Activated CD4-positive, CD25-positive, alpha-beta regulatory T cell treated with anti-CD3 and anti-CD28 coated beads, Interleukin-2, amount 50 U/mL, for 72 hours (primary cell): Measurements from ENCODE around the gene PLXNA2.

Experiments used
- DNase-seq: peaks from one replicate; pipeline ENCODE4 v3.0.0; 2021

The PLXNA2 gene

DNA sequence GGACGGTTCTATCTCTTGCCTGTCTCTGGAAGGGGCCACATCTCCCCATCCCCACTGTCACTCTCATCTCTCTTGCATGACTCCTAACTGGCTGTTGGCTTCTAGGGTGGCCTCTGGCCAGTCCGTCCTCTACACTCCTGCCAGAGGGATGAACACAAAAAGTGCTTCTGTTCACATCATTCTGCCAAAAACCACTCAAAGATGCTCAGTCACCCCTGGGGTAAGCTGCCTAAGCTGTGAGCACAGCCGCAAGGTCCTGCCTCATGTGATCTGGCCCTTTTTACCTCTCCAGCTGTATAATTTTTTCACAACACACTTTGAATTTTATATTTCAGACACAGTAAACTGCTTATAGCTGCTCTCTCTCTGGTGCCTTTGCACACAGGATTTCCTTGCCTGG lies 235.7 kb downstream of the PLXNA2 start:
- DNase-seq, result no peak

DNA sequence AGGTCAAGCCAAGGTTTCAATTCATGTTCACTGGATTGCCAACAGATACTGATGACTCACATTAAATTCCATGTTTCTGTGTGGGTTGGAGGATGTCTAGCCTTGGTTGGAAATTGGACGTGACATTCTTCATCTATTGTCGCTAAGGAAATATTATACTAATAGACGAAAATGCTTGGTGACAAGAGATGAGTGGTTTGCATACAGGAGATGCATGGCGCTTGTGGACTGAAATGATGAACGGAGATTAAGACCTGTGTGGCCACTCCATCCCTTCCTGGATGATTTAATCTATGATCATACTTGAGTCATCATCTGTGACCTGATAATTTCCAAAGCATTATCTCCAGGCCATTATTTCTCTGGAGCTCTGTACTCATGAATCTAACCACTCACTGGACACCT lies 236.2 kb downstream of the PLXNA2 start:
- DNase-seq, result no peak

DNA sequence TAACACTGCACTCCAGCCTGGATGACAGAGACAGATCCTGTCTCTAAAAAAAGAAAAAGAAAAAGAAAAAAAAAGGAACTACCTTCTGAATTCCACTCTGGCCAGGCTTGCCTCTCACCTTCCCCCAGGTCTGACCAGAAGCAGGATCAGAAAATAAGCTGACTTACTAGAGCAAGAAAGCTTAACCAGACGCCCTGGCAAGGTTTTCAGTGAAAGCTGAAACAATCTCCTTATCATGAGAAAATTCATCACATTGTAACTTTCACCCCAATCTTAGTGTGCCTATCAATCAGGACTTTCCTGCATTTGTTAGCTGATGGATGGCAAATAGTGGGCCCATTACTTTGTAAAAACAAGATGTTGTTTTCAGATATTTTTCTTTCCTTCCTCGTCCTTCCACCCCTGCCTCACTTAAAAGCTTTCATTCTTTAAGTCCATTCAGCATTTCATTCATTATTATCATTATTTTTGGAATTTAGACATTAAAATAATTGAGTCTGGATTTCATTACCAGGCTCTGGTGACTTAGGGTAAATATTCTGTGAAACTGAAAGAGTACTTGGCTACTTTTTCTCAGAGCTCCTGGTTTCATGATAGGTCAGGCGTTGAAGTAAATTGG lies 236.8 kb downstream of the PLXNA2 start:
- DNase-seq, result no peak

DNA sequence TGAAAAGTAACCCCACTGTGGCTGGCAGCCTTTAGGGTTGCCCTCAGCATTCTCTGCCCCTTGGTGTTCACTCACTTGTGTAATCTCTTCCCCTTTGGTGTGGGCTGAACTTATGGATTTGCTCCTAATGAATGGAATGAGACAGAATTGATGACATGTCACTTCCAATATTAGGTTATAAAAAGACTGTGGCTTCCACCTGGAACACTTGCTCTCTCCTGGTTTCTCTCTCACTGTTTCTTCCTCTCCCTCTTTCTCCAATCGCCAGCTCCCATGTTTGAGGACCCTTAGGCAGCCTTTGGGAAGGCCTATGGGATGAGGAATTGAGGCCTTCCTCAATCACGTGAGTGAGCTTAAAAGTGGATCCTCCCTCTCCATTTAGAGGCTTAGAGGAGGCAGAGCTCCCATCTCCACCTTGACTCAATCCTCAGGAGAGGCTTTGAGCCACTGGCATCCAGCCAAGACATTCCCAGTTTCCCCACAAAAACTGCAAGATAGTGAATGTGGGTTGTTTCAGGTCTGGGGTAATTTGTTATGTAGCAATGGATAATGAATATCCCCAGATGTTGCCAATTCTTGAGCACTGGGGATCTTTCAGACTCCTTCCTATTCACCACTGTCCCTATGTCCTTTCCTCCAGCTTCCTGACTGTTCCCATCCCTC lies 237.8 kb downstream of the PLXNA2 start:
- no peak for DNase-seq

DNA sequence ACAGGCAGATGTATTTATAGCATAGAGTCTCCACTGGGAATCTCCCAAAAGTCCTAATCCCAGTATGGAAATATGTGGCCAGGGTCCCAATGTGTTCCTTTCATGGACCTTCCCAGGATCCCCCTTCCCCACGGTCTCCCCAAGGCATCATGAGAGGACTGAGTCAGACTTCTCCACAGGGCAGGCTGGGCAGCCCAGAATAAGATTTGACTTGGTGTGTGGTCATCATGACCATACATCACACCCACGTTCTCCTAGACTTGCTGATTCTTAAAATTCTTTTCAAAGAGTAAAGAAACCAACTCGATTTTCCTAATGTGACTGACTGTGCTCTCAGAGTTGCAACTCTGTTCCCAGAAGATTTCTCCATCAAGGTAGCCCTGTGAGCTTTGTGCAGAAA lies 239.3 kb downstream of the PLXNA2 start:
- no peak for DNase-seq

DNA sequence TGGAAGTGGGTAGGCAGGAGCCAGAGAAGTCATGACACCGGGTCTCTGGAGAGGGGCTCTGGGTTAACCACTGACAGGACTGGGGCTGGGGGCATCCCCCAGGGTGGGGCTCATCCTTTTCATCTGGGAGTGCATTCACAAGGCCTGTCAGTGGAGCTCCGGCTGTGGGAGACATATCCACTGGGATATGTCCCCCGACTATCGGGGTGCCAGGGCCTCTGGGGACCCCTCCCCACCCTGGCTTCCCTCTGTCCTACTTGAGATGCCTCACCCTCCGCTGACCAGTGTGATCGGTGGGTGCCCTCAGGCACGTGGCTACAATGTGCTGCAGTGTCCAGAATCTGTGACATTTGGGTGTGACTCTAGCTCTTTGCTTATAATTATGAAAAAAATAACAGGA lies 240.9 kb downstream of the PLXNA2 start:
- DNase-seq, result no peak

DNA sequence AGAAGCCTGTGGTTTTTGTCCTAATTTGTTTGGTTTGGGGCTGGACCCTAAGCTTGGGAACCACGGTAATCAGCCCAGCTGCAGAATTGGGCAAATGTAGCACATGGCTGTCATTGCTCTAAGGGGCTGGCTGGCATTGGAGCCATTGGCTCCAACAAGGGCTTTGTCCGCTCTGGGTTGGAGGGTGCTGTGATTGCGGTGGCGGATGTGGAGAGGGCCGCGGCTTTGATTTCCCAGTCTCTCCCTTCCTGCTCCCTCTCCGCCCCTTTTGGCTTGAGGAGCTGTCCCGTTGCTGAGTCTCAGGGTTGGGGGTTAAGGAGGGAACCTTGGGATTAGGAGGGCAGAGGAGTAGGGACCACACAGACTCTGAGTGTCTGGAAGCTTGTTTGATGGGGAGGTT lies 241.5 kb downstream of the PLXNA2 start:
- DNase-seq, result no peak

DNA sequence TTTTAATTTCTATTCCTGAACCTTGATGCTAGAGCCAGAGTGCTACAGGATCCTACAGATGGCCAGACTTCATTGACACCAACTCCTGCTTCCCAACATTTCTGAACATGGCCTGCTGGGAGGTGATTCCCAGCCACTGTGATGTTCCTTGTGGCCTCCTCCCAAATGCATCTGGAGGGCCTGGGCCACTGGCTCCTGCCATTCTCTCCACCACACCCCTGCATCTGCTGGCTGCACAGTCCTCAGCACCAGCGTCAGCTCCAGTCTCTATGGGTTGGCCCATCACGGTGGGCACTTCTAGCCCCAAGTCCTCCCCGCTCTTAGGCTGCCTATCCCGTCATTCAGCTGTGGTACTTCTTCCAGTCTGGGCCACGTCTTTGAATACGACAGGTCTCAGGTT lies 242.1 kb downstream of the PLXNA2 start:
- no peak for DNase-seq

DNA sequence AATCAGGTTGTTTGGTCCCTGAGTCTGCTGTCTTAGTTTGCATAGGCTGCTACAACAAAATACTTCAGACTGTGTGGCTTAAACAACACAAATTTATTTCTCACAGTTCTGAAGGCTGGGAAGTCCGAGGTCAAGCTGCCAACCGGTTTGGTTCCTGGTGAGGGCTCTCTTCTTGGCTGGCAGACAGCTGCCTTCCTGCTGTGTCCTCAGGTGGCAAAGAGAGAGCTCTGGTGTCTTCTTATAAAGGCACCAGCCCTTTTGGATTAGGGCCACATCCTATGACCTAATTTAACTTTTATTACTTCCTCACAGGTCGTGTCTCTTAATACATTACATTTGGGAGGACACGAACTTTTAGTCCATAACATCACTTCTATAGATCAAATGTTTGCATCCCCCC lies 243.7 kb downstream of the PLXNA2 start:
- no peak for DNase-seq

DNA sequence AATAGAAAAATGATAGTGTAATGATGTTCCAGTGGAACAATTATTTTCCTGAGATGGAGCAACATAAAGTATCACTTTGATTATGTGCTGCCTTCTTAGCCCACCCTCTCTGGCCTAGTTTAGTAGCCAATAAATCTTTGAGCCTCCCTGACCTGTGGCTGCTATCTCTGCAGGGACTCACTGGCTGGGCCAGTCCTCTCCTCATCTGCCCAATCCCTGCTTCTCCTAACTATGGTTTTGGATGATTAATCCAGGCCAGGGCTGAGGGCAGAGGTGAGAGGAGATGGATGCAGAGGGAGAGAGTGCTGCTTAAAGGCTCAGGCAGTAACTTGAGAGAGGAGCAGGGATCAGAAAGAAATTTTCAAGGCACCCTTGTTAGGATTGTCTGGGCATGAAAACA lies 244.2 kb downstream of the PLXNA2 start:
- DNase-seq, result no peak

DNA sequence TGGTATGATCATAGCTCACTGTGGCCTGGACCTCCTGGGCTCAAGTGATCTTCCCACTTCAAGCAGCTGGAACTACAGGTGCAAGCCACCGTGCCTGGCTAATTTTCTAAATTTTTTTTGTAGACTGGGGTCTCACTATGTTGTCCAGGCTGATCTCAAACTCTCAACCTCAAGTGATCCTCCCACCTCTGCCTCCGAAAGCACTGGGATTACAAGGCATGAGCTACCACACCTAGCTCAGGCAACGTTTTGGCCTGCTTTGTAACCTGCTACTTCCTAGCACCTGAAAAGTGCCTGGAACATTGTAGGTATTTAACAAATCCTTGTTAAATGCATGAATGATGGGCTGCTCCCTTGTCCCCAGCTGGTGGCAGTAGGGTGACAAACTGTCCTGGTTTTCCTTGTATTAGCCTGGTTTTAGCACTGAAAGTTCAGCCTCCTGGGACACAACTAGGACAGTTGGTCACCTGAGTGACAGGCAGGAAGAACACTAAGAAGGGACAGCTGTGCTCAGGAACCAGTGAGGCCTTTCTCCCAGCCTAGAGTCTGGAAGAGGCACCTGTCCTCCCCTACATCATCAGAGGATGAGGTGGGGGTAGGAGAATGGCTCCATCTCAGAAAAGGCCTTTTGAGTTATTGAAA lies 244.8 kb downstream of the PLXNA2 start:
- no peak for DNase-seq

DNA sequence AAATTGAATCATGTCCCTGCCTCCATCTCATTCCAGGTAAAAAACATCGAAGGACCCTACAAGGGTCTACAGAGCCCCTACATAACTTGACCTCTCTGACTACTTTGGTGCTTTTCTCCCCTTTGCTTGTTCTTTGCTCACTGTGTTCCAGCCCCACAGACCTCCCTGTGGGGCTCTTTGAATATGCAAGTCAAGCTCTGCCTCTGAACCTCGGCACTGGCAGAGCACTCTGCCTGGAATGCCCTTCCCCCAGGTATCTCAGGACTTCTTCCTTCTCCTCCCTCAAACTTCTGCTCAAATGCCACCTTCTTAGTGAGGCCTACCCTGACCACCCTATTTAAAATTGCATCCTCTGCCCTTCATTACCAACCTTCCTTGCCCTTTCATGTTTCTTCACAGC lies 245.5 kb downstream of the PLXNA2 start:
- DNase-seq, result no peak

DNA sequence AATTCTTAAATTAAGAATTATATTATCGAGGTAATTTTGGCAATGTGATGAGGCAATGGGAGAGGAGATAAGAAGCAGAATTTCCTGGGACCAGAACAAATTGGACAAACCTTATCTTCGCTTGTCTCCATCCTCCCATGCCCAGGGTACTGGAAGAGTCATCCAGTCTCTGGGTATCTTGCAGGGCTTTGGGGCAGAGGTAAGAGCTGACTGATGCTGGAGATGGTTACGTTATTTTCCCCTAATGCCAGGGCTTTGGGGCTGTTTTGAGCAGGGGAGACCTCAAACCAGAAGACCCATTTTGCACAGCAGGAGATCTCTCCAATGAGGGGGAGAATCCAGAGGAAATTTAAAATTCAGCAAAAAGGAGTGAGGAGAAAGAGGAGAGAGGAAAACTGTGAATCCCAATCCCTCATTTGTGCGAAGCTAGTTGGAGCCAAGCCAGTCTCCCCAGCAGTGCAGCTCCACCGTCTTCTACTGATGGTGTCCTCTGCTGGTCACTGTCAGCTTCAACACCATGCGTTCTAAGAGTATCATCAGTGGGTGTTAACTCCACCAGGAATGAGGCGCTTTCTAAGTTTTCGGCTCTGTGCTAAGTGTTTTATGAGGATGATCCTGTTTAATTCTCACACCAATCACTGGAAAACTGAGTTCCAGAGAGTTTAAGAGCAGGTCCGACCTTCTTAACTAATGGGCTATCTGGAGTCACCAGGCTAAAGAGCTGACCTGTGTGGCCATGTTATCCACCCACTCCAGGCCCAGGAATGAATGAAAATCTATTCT lies 246.5 kb downstream of the PLXNA2 start:
- peak; percentile 40 for DNase-seq

DNA sequence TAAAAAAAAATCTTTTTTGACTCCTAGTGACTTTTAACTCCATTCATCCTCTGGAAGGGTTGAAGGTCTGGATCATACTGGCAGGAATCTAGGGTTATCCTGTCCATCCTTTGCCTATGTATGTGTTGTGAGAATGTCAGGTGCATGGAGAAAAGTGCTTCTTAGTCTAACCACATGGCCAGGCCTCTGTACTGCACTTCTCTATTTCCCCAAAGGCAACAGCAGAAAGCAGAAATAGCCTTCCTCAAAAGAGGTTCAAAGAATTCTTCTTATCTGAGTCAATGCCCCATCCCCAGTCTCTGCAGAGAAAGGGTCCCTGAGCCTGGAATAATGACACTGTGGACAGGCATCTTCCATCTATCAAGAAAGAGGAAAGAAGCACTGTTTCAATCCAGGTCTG lies 247.5 kb downstream of the PLXNA2 start:
- DNase-seq, result no peak

DNA sequence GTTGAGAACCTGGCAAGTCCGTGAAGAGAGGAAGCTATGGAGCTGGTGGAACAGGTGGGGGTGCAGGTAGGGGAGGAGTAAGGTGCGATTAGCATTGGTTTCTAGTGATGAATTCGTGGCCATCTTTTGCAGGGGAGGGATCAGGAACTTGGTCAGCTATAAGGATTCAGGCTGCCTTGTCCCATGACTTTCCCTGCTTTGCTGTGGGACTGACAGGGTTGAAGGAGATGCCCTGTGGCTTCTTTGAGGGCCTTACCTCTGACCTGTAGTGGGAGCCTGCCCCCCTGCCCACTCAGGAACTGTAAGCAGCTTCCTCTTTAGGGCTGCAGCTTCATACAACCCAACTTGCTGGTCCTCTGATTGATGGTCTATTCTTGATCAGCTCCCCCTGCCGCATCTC lies 248.6 kb downstream of the PLXNA2 start:
- DNase-seq, result no peak

DNA sequence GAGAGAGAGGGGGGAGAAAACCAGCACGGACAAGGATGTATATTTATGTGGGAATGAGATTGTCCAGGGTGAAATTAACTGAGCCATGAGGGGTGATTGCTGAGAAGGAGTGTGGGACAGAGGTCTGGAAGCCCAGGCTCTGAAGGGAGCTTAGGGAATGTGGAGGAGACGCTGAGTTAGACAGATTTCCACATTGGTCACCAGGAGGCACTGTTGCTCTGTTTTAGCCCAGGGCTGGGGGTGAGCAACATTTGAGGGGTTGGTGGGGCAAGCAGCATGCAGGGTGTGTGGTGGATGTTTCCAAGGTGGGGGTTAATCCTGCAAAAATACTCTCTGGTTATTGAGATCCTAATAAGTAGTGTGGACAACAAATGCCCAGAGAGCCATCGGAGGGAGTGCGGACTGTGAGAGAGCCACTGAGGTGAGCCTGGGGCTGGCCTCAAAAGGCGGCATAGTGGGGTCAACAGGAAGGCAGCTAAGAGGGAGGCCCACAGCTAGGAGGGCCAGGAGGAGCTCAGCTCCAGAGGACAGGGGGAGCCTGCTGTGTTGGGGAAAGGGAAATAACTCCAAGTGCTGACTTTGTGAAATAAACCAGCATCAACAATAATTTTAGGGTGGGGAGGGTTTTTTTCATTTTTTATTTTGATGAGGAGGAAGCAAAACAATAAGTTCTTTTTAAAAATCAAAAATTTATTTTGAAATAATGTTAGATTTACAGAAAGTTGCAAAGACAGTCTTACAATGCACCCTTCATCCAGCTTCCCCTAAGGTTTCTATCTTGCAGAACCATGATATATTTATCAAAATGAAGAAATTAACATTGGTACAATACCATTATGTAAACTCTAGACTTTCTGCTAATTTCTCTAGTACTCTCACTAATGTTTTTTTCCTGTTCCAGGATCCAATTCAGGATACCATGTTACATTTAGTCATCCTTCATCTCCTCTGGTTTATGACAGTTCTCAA lies 250.4 kb downstream of the PLXNA2 start:
- DNase-seq, result no peak

DNA sequence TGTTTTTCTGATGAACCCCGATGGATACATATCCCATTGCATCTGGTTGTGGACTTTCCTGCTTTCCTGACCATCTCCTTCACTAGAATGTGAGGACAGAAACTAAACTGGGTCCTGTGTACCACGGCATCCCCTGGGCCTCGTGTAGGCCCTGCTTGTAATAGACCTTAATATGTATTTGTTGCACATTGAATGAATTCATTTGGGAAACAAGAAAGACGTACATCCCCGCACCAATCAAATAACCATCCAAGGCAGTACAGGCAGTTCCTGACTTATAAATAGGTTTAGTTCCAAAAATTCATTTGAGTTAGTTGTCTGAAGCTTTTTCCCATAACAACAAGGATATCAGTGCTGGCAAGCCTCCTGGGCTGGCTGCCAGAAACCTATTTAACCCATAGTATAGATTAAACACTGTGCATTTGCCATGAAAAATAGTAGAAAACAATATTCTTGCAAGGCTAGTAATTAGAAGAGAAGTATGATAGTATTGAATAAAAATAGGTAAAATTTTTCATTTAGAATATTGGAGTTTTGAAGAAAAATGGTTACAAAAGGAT lies 251.4 kb downstream of the PLXNA2 start:
- no peak for DNase-seq

DNA sequence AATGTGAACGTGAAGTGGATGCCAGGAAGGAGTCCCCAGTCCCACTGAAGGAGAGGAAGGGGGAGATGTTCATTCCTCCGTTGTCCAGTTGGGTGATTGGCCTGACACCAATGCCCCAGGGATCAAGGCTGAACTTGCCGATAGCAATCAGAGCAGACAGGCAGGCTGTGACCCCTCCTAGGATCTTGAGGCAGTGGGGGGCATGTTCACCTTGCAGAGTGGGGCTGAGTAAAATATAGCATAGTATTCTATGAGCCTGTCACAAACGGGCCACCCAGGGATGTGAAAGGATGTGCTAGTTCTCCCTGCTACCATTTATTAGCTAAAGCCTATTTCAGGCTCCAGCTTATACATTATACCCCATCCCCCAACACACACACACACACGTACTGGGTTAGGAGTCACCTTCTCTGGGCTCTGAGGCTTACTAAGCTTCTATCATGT lies 252.6 kb downstream of the PLXNA2 start:
- no peak for DNase-seq

DNA sequence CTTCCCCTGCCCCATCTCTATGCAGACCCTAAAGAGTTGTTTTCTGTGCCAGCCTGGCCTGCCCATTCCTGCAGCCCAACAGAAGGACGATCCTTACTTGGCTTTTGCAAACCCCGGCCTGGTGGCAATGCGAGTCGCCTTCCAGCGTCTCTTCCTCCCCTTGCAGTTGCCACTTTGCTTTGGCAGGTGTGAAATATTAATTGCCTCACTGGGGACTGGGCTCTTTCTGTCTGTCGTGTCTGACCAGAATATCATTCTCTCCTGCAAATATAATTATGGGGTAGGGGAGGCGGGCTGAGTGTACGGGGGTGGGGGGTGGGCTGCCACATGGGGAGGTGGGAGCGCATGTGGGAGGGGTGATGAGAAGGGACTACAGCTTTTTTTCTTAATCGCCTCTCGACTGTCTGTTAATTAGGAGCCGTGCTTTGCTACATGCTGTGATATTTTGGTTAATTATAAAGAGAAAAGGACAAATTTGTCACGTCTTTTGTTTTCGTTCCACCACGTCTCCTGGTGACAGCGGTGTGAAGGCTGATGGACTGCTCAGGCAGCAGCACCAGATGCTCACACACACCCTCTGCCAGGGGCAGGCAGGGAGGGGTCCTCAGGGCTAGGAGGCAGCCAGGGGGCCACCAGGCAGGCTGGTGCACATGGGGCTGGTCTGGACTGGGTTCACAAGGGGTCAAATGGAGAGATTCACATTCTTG lies 253.2 kb downstream of the PLXNA2 start:
- DNase-seq, result no peak

DNA sequence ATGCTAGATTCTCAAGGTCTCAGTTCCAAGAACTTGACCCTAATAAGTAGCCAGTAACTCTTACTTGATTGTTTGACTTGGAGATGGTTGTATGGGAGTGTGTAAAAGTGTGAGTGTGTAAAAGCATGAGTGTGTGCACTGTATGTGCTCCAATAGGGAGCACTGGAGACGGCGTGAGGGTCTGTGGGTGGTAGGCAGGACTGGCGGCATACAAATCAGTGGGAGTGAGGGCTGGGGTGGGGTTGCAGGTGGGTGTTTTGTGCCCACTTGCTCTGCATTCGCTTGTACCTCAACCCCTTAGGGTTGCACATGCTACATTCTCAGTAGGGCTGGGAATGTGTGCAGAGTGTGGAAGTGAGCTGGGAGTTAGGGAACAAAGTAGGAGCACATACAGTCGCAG lies 253.7 kb downstream of the PLXNA2 start:
- no peak for DNase-seq

DNA sequence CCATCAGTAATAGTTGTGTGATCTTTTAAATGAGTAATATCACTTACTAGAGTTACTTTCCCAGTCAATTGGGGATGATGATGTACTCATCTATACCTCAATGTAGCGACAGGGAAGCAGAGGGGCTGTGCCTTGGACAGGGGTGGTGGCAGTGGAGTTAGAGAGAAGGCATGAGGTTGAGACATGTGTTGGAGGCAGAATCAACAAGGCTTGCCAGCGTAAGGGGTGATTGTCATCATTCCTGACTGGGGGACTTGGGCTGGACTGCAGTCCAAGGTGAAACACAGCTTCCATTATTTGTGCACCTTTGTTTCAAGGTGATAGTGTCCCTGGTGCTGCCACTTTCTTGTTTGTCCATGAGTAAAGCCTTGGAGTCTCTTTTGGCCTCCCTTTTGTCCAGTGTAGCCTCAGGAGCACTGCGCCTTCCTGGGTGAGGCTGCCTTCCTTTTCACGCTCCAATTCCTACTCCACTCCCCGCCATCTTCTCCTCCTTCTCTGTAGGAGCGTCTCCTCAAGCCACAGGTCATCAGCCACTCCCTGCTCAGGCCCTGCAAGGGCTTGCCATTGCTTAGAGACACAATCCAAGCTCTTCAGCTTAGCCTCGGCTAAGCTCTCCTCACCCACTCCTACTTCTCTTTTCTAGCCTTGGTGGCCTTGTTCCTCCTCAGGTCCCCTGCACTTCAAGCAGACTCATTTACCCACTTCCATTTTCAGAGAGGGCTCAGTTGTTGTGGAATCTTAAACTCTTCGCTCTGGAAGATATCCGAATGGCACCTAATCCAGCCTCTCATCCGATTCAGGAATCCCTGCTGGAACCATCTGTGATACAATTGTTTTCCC lies 255.6 kb downstream of the PLXNA2 start:
- no peak for DNase-seq
